HEK293 (cell line): ENCODE measurements around the gene SYNGAP1.

Experiments
- ELK4 ChIP-seq: IDR thresholded peaks from 2 replicates; pipeline ENCODE4 v1.6.1; 2011; ENCODE audit warnings: mild to moderate bottlenecking, low read depth, low read length, borderline replicate concordance
- MYNN ChIP-seq: fragments of 450-650 bp; formaldehyde crosslinking; IDR thresholded peaks from 2 replicates; pipeline ENCODE4 v1.5.1; 2016; ENCODE audit warnings: missing biosample characterization, missing genetic modification characterization, borderline replicate concordance
- REST ChIP-seq: fragments of 450-650 bp; formaldehyde crosslinking; IDR thresholded peaks from 2 replicates; pipeline ENCODE4 v1.5.1; 2016; ENCODE audit warnings: missing biosample characterization, missing genetic modification characterization
- ZBTB7A ChIP-seq: fragments of 450-650 bp; formaldehyde crosslinking; IDR thresholded peaks from 2 replicates; pipeline ENCODE4 v1.5.1; 2016; ENCODE audit warnings: low read depth, missing biosample characterization, missing genetic modification characterization
- ZBTB8A ChIP-seq: fragments of 450-650 bp; formaldehyde crosslinking; IDR thresholded peaks from 2 replicates; pipeline ENCODE4 v1.5.1; 2016; ENCODE audit warnings: missing biosample characterization, missing genetic modification characterization
- ZFP41 ChIP-seq: fragments of 450-650 bp; formaldehyde crosslinking; IDR thresholded peaks from 2 replicates; pipeline ENCODE4 v1.5.1; 2016; ENCODE audit warnings: missing biosample characterization, missing genetic modification characterization, borderline replicate concordance
- ZNF274 ChIP-seq, 2 experiments: fragments of 200-500 bp in 1 of 2; fragments of 450-650 bp in 1 of 2; sonication (Bioruptor generic) in 1 of 2; formaldehyde crosslinking in 1 of 2; IDR thresholded peaks; 2 replicates each; pipeline versions ENCODE4 v1.5.1 to v1.6.1; 2014 to 2016; ENCODE audit warnings: borderline replicate concordance in 1 of 2, inconsistent platforms in 1 of 2, low read length in 1 of 2, missing biosample characterization in 1 of 2, missing genetic modification characterization in 1 of 2
- ZNF292 ChIP-seq: fragments of 450-650 bp; formaldehyde crosslinking; IDR thresholded peaks from 2 replicates; pipeline ENCODE4 v1.5.1; 2016; ENCODE audit warnings: low read depth, missing biosample characterization, missing genetic modification characterization, borderline replicate concordance
- ZNF394 ChIP-seq: fragments of 450-650 bp; formaldehyde crosslinking; IDR thresholded peaks from 2 replicates; pipeline ENCODE4 v1.5.1; 2016; ENCODE audit warnings: missing biosample characterization, missing genetic modification characterization, mild to moderate bottlenecking, moderate library complexity, borderline replicate concordance
- ZNF629 ChIP-seq: fragments of 450-650 bp; formaldehyde crosslinking; IDR thresholded peaks from 2 replicates; pipeline ENCODE4 v1.5.1; 2017; ENCODE audit warnings: missing biosample characterization, missing genetic modification characterization
- ZNF747 ChIP-seq: fragments of 450-650 bp; formaldehyde crosslinking; IDR thresholded peaks from 2 replicates; pipeline ENCODE4 v1.5.1; 2016; ENCODE audit warnings: missing biosample characterization, missing genetic modification characterization
- TF ChIP-seq, protein P1 (sequence below): fragments of 450-650 bp; formaldehyde crosslinking; IDR thresholded peaks from 2 replicates; pipeline ENCODE4 v1.5.1; 2016; ENCODE audit warnings: missing biosample characterization, missing genetic modification characterization
- TF ChIP-seq, protein P2 (sequence below): fragments of 450-650 bp; formaldehyde crosslinking; optimal IDR thresholded peaks from 2 replicates; pipeline ENCODE3; 2016; ENCODE audit warnings: missing biosample characterization, mild to moderate bottlenecking, missing genetic modification characterization
- TF ChIP-seq, protein P3 (sequence below): fragments of 450-650 bp; formaldehyde crosslinking; IDR thresholded peaks from 2 replicates; pipeline ENCODE4 v1.5.1; 2016; ENCODE audit warnings: missing biosample characterization, missing genetic modification characterization, low read depth

DNA sequence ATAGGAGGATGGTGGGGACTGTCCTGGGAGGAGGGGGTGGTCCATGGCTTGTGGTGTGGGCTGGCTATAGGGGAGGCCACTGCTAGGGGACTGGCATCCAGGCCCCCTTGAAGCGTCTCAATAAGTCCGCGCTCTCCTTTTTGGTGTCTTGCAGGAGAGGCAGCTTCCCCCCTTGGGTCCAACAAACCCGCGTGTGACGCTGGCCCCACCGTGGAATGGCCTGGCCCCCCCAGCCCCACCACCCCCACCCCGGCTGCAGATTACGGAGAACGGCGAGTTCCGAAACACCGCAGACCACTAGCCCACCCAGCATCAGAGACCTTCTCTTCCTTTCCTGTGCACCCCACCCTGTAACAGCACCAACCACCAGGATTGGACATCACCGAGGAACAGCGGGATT, 31.7 kb downstream of the SYNGAP1 start:
- TF ChIP-seq, protein P1, sequence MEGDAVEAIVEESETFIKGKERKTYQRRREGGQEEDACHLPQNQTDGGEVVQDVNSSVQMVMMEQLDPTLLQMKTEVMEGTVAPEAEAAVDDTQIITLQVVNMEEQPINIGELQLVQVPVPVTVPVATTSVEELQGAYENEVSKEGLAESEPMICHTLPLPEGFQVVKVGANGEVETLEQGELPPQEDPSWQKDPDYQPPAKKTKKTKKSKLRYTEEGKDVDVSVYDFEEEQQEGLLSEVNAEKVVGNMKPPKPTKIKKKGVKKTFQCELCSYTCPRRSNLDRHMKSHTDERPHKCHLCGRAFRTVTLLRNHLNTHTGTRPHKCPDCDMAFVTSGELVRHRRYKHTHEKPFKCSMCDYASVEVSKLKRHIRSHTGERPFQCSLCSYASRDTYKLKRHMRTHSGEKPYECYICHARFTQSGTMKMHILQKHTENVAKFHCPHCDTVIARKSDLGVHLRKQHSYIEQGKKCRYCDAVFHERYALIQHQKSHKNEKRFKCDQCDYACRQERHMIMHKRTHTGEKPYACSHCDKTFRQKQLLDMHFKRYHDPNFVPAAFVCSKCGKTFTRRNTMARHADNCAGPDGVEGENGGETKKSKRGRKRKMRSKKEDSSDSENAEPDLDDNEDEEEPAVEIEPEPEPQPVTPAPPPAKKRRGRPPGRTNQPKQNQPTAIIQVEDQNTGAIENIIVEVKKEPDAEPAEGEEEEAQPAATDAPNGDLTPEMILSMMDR (tag by site-specific recombination) = no peak
- TF ChIP-seq ELK4 = no peak
- no peak for TF ChIP-seq REST
- TF ChIP-seq ZNF629 (tag by site-specific recombination) = no peak
- TF ChIP-seq ZNF747 (tag by site-specific recombination) = no peak
- no peak for TF ChIP-seq ZNF274 (IDR thresholded peaks at IDR 0.05; ENCODE audit: low read length)
- TF ChIP-seq ZNF274 (tag by site-specific recombination; IDR thresholded peaks at IDR 0.05; ENCODE audit: borderline replicate concordance) = no peak
- TF ChIP-seq, protein P2, sequence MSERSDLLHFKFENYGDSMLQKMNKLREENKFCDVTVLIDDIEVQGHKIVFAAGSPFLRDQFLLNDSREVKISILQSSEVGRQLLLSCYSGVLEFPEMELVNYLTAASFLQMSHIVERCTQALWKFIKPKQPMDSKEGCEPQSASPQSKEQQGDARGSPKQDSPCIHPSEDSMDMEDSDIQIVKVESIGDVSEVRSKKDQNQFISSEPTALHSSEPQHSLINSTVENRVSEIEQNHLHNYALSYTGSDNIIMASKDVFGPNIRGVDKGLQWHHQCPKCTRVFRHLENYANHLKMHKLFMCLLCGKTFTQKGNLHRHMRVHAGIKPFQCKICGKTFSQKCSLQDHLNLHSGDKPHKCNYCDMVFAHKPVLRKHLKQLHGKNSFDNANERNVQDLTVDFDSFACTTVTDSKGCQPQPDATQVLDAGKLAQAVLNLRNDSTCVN (tag by site-specific recombination) = no peak
- TF ChIP-seq ZNF292 = no peak
- TF ChIP-seq MYNN (tag by site-specific recombination) = no peak
- TF ChIP-seq ZBTB8A (tag by site-specific recombination) = no peak
- no peak for TF ChIP-seq ZFP41 (tag by site-specific recombination)
- TF ChIP-seq, protein P3, sequence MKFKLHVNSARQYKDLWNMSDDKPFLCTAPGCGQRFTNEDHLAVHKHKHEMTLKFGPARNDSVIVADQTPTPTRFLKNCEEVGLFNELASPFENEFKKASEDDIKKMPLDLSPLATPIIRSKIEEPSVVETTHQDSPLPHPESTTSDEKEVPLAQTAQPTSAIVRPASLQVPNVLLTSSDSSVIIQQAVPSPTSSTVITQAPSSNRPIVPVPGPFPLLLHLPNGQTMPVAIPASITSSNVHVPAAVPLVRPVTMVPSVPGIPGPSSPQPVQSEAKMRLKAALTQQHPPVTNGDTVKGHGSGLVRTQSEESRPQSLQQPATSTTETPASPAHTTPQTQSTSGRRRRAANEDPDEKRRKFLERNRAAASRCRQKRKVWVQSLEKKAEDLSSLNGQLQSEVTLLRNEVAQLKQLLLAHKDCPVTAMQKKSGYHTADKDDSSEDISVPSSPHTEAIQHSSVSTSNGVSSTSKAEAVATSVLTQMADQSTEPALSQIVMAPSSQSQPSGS (tag by site-specific recombination) = no peak
- no peak for TF ChIP-seq ZBTB7A
- TF ChIP-seq ZNF394 (tag by site-specific recombination) = no peak
